NCI-H1694 (cell line): ENCODE measurements around the gene CAMKMT.
"Not testable (repeated sequence)": the region's sequence is repeated elsewhere in the genome, so short reads cannot be mapped to it uniquely, and the experiment has no call there.

Experiments used
- DNase-seq: peaks from one replicate; lab custom pipeline; 2025; lab: John Stamatoyannopoulos, UW

The CAMKMT gene

GRCh38 chr2:44360749-44361329, 908 bp upstream of the CAMKMT start:
- peak; percentile 5 for DNase-seq

GRCh38 chr2:44362207-44363015, 664 bp downstream of the CAMKMT start:
- DNase-seq: no peak

GRCh38 chr2:44364604-44365003, 2.9 kb downstream of the CAMKMT start:
- DNase-seq: no peak

DNA sequence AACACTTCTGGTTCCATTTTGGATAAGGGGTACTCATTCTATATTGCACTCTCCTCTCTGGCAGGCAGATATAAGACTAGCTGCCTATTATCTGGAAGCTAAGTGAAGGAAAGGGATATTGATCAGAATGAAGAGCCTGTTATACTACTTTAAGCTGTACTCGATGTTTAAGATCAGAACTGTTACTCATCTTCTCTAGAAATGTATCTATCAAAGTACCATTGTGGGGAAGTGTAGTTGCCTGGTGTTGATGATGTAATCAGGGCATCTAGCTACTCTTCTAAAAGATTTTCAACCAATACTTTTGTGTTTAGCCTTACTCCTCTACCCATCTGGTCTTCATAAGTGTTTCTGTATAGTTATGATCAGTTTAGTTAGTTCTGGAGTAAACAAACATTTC, 5.8 kb downstream of the CAMKMT start:
- DNase-seq: no peak

DNA sequence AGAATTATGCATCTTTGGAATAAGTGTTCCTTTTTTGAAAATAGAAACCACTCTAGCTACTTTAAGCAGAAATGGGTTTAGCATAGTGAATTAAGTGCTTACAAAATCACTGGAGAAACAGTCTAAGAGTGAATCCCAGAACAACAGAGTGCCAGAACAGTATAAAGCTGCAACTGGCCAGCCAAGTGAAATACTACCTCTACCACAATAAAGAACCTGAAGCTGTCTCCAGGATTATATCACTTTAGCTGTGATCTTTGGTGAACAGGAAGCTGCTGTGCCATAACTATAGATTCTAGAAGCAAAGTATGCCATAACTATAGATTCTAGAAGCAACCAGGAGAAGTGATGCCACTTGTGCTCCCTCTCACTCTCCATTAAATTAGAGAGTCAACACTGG, 7.6 kb downstream of the CAMKMT start:
- DNase-seq: no peak

- no peak for DNase-seq
These were observed 9.7 kb downstream of the CAMKMT start for GRCh38 chr2:44371445-44371844.

- DNase-seq: no peak
These were observed 10.5 kb downstream of the CAMKMT start for GRCh38 chr2:44372246-44372645.

- no peak for DNase-seq
These were observed 15.7 kb downstream of the CAMKMT start for GRCh38 chr2:44377486-44377885.

- DNase-seq: not testable (repeated sequence)
These were observed 23.5 kb downstream of the CAMKMT start for GRCh38 chr2:44385226-44385625.

- DNase-seq: no peak
These were observed 27.1 kb downstream of the CAMKMT start for GRCh38 chr2:44388877-44389276.

- no peak for DNase-seq
These were observed 28.1 kb downstream of the CAMKMT start for GRCh38 chr2:44389895-44390294.

DNA sequence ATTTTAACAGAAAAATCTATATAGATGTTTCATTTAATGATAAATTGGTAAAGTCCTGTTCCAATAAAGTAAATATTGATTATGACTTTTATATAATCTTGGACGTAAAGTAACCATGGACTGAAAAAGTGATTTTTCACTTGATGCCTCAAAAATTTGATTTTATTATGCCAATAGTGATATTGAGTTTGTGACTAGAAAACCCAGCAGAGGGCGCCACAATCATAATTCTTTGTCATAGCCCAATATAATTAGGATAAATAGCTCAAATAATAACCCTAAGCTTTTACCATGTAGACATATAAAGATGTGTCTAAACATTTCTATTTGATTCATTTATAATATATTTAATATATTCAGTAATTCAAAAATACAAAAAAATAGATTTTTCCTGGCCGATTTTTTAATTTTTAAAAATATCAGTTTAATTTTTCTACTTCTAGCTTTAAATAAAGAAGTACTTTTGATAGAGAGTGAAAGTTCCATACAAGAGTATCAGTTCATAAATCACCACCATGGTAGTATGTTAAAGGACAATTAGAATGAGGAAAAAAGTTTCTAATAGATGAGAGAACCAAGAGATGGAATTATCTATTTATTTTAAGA, 30.7 kb downstream of the CAMKMT start:
- peak; percentile 81 for DNase-seq

- DNase-seq: no peak
These were observed 35.9 kb downstream of the CAMKMT start for GRCh38 chr2:44397447-44398175.

DNA sequence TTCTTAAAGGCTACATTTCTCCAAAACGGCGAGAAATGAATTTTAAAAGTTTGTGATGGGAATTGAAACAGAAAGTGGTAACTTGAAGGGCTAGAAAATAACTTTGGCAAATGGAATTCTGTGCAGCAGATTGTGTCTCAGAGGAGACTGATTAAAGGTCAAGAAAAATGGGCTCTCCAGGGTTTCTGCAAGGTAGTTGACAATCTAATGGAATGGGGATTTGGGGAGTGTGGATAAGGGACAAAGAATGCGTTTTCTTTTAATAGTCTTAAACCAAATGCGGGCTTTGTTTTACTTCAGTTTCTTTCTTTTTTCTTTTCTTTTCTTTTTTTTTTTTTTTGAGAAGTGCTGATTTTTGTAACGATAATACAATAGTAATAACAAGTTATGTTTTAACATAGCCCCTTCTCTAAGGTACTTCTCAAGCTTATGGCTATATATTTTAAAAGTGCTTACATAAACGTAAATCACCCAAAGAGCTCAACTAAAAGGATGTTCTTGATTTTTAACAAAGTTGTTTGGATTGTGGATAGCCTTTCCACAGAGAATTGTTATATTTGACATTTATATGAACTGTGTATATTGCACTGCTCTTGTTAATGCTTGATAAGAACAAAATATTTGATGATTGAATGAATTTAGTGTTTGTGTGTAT, 36.6 kb downstream of the CAMKMT start:
- DNase-seq: no peak

GRCh38 chr2:44420725-44421124, 59.0 kb downstream of the CAMKMT start:
- DNase-seq: no peak

GRCh38 chr2:44424211-44424610, 62.5 kb downstream of the CAMKMT start:
- no peak for DNase-seq

DNA sequence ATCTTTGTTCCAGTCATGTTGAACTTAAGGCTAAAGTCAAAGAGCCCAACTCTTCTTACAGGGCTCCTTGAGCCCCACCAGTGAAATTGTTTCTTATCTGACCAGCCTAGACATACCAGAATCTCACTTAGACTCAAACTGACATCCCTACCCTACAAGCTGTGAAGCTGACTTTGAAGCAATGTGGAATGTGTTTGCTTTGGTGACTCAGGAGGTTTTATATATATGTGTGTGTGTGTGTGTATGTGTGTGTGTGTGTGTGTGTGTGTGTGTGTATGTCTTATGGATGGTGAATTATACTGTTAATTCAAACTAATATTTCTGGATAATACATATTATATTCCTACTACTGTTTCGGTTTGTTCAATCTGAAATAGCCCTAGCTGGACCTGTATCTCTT, 67.3 kb downstream of the CAMKMT start:
- no peak for DNase-seq

DNA sequence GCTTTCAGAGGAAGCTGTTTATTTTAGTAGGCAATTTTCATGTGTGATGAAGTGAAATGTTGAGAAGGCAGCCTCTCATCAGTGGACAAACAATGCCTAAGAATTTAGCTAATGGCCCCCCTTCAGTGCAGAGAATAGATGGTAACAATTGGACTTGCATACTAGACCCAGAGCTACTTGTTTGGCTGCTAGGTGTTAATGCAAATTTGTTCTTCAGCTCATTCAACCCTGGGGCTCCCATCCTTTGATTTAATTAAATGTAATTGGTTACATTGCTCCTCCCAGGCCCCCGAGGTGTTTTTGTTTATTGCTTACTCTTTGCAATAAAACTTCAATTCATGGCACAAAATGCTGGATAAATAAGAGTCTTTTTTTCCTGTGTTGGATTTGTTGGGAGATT, 68.6 kb downstream of the CAMKMT start:
- DNase-seq: no peak

GRCh38 chr2:44433895-44434294, 72.1 kb downstream of the CAMKMT start:
- DNase-seq: peak; percentile 66

DNA sequence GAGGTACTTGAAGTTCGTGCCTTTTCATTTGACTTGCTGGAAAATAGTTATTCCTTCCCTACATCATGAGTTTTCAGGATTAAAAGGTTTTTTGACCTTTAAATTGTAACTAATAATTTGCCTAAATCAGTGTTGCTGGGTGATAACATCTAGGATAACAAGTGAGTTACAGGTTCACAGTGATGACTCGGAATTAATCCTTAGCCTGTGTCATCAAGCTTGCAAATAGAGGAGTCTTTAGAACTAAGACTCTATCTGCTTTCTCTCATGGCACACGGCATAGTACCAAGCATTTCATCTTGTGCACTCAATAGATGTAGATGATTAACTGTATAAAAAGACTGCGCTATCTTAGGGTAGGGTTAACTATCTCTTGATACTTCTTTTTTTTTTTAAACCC, 79.5 kb downstream of the CAMKMT start:
- no peak for DNase-seq

DNA sequence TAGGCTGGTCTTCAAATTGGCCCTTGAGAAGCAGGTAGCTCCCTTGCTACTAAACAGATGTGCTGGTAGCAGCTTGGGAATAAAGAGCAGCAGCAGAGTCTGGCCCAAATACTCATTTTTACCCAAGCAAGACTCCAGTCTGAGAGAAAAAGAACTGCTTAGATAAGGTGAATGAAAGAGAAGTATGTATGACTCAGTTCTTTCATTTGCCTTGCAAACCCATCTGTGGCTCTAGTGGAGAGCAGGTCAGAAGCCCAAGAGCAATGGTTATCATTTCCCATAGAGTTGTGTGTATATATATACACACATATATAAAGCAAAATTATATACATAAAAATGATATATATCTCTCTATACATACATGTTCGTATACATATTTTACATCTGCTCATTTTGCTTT, 80.3 kb downstream of the CAMKMT start:
- no peak for DNase-seq

GRCh38 chr2:44443517-44443916, 81.8 kb downstream of the CAMKMT start:
- no peak for DNase-seq
